Neural cell (in vitro differentiated cells): ENCODE data around the gene AKR1C3. TPM values are rescaled to one million over a fixed set of nuclear protein-coding genes. Genes with fewer than 3 reads are reported as not detected.

Experiments used
- H2AFZ ChIP-seq: fragments of 200-600, 300-800 bp; sonication (generic), shearing (Covaris generic); 2 replicates; pipeline ENCODE4 v1.6.0; 2014; ENCODE audit warnings: low read depth, mild to moderate bottlenecking, antibody characterized with exemption, low read length, moderate library complexity
- H3F3A ChIP-seq: fragments of 200-600 bp; shearing (Covaris generic); 2 replicates; pipeline ENCODE4 v1.6.1; 2016; ENCODE audit warnings: mild to moderate bottlenecking, moderate library complexity, mixed read lengths, antibody characterized with exemption, low read length; ENCODE audit not compliant: insufficient read depth, poor library complexity, severe bottlenecking
- H3K27ac ChIP-seq: fragments of 200-600, 300-800 bp; sonication (generic), shearing (Covaris generic); 2 replicates; pipeline ENCODE4 v1.5.1; 2014; ENCODE audit warnings: mild to moderate bottlenecking, low read length, moderate library complexity
- H3K27me3 ChIP-seq: fragments of 300-800, 200-600 bp; sonication (generic), shearing (Covaris generic); 2 replicates; pipeline ENCODE4 v1.6.0; 2014; ENCODE audit warnings: mild to moderate bottlenecking, low read depth, low read length, moderate library complexity; ENCODE audit not compliant: insufficient read depth
- H3K36me3 ChIP-seq: fragments of 300-800, 200-600 bp; sonication (generic), shearing (Covaris generic); 2 replicates; pipeline ENCODE4 v1.5.1; 2014; ENCODE audit warnings: mild to moderate bottlenecking, antibody characterized with exemption, low read length, moderate library complexity; ENCODE audit not compliant: insufficient read depth
- H3K4me2 ChIP-seq: fragments of 300-800, 200-600 bp; sonication (generic), shearing (Covaris generic); 2 replicates; pipeline ENCODE4 v1.6.0; 2014; ENCODE audit warnings: mild to moderate bottlenecking, low read length
- H3K4me3 ChIP-seq: fragments of 300-800, 200-600 bp; sonication (generic), shearing (Covaris generic); 2 replicates; pipeline ENCODE4 v1.5.1; 2014; ENCODE audit warnings: mild to moderate bottlenecking, low read length, moderate library complexity
- H3K79me2 ChIP-seq: fragments of 200-600 bp; shearing (Covaris generic); replicated peaks from 2 replicates; pipeline ENCODE4 v1.6.0; 2014; ENCODE audit warnings: mild to moderate bottlenecking, low read length, moderate library complexity; ENCODE audit not compliant: insufficient read depth
- H3K9ac ChIP-seq: fragments of 300-800, 200-600 bp; sonication (generic), shearing (Covaris generic); 2 replicates; pipeline ENCODE4 v1.6.1; 2016; ENCODE audit warnings: mild to moderate bottlenecking, low read length, mixed read lengths
- H3K9me2 ChIP-seq: fragments of 200-600 bp; shearing (Covaris generic); 2 replicates; pipeline ENCODE4 v1.6.1; 2016; ENCODE audit warnings: mild to moderate bottlenecking, low read length, mixed read lengths; ENCODE audit not compliant: insufficient read depth
- H3K9me3 ChIP-seq: fragments of 200-600, 300-800 bp; sonication (generic), shearing (Covaris generic); 2 replicates; pipeline ENCODE4 v1.6.1; 2016; ENCODE audit warnings: mild to moderate bottlenecking, mixed run types, low read length, moderate library complexity, mixed read lengths
- H4K20me1 ChIP-seq: fragments of 200-600 bp; shearing (Covaris generic); 2 replicates; pipeline ENCODE4 v1.6.1; 2016; ENCODE audit warnings: mild to moderate bottlenecking, mixed run types; ENCODE audit not compliant: insufficient read depth
- EP300 ChIP-seq: fragments of 450-650 bp; conservative IDR thresholded peaks from 2 replicates; pipeline ENCODE4 v1.6.1; 2014; ENCODE audit warnings: antibody characterized with exemption, mild to moderate bottlenecking, moderate library complexity; ENCODE audit not compliant: poor library complexity, severe bottlenecking
- EZH2 ChIP-seq: fragments of 200-600, 300-800 bp; shearing (Covaris generic), sonication (generic); IDR thresholded peaks from 2 replicates; pipeline ENCODE4 v1.6.1; 2014; ENCODE audit warnings: antibody characterized with exemption, low read length, borderline replicate concordance, mild to moderate bottlenecking; ENCODE audit not compliant: insufficient read depth, poor library complexity, severe bottlenecking
- MXI1 ChIP-seq: fragments of 450-650 bp; conservative IDR thresholded peaks from 2 replicates; pipeline ENCODE4 v1.6.1; 2014; ENCODE audit warnings: antibody characterized with exemption, mild to moderate bottlenecking; ENCODE audit not compliant: poor library complexity, severe bottlenecking
- POLR2AphosphoS5 ChIP-seq: IDR thresholded peaks from 2 replicates; pipeline ENCODE4 v1.6.1; 2012
- RAD21 ChIP-seq: fragments of 450-650 bp; conservative IDR thresholded peaks from 2 replicates; pipeline ENCODE4 v1.6.1; 2014; ENCODE audit warnings: antibody characterized with exemption, mild to moderate bottlenecking, moderate library complexity
- REST ChIP-seq: IDR thresholded peaks from 2 replicates; pipeline ENCODE4 v1.6.1; 2012; ENCODE audit warnings: borderline replicate concordance
- SMC3 ChIP-seq: fragments of 450-650 bp; conservative IDR thresholded peaks from 2 replicates; pipeline ENCODE4 v1.6.1; 2014; ENCODE audit warnings: antibody characterized with exemption, mild to moderate bottlenecking, moderate library complexity; ENCODE audit not compliant: poor library complexity
- TAF1 ChIP-seq: IDR thresholded peaks from 2 replicates; pipeline ENCODE4 v1.6.1; 2012; ENCODE audit warnings: low read depth
- polyA plus RNA-seq: library from polyadenylated mRNA; depleted of rRNA; stranded (reverse); fragments of >200 nt; gene quantifications from 2 replicates; pipeline ENCODE4 v1.2.3, GENCODE V29; 2014
- TF ChIP-seq, protein P1 (sequence below): fragments of 450-650 bp; IDR thresholded peaks from 2 replicates; pipeline ENCODE4 v1.5.1; 2014; ENCODE audit warnings: antibody characterized with exemption, mild to moderate bottlenecking, moderate library complexity; ENCODE audit not compliant: poor library complexity, severe bottlenecking

Gene AKR1C3
- polyA plus RNA-seq, 1 donor from 2014 or later = 2.7 TPM

- Histone ChIP-seq H3K27ac (no peak overlapping the region), H3K9me2 (no peaks in the 10 kb centered on the region), H3K36me3 (no peaks in the 10 kb centered on the region), H3K9ac (no peak overlapping the region), H3F3A (no peaks in the 10 kb centered on the region), H4K20me1 (no peaks in the 10 kb centered on the region), H2AFZ (no peak overlapping the region), H3K27me3 (no peaks in the 10 kb centered on the region), H3K9me3 (no peaks in the 10 kb centered on the region), H3K4me3 (no peak overlapping the region), H3K79me2 (no peaks in the 10 kb centered on the region), H3K4me2 (no peak overlapping the region)
- TF ChIP-seq, protein P1, sequence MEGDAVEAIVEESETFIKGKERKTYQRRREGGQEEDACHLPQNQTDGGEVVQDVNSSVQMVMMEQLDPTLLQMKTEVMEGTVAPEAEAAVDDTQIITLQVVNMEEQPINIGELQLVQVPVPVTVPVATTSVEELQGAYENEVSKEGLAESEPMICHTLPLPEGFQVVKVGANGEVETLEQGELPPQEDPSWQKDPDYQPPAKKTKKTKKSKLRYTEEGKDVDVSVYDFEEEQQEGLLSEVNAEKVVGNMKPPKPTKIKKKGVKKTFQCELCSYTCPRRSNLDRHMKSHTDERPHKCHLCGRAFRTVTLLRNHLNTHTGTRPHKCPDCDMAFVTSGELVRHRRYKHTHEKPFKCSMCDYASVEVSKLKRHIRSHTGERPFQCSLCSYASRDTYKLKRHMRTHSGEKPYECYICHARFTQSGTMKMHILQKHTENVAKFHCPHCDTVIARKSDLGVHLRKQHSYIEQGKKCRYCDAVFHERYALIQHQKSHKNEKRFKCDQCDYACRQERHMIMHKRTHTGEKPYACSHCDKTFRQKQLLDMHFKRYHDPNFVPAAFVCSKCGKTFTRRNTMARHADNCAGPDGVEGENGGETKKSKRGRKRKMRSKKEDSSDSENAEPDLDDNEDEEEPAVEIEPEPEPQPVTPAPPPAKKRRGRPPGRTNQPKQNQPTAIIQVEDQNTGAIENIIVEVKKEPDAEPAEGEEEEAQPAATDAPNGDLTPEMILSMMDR = no peak
- TF ChIP-seq EP300 = no peak
- TF ChIP-seq RAD21 = no peak
- TF ChIP-seq MXI1 = no peak
- no peak for TF ChIP-seq EZH2
- TF ChIP-seq TAF1 = no peak
- TF ChIP-seq REST = no peak
- TF ChIP-seq SMC3 = no peak
- TF ChIP-seq POLR2AphosphoS5 = no peak
These were observed 3.7 kb upstream of the AKR1C3 start for GRCh38 chr10:5090551-5090950.

DNA sequence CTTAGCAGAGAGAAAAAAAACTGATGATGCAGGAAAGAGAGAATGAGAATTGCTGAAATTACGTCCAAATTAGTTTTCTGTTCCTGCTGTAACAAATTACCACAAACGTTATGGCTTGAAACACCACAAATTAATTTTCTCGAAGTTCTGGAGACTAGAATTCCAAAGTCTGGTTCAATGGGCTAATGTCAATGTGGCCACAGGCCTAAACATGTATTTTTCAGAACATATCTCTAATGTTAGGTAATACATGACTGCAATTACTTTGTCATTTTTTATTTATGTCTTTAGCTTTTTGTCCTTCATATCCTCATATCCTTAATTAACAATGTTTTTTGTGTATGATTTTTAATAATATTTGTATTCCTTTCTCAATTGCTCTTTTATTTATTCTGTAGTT, 3.0 kb upstream of the AKR1C3 start:
- no peak overlapping the region for H3K27ac ChIP-seq
- no peak overlapping the region for H3K4me3 ChIP-seq
- no peaks in the 10 kb centered on the region for H3K9me2 ChIP-seq
- H3K9me3 ChIP-seq = no peaks in the 10 kb centered on the region
- H3K9ac ChIP-seq = no peak overlapping the region
- no peaks in the 10 kb centered on the region for H4K20me1 ChIP-seq
- H3K36me3 ChIP-seq = no peaks in the 10 kb centered on the region
- TF ChIP-seq POLR2AphosphoS5 = no peak
- no peak for TF ChIP-seq EZH2
- no peak for TF ChIP-seq MXI1
- TF ChIP-seq, protein P1 = no peak
- no peak for TF ChIP-seq RAD21
- TF ChIP-seq REST = no peak
- no peak for TF ChIP-seq TAF1
- no peak for TF ChIP-seq SMC3
- no peak for TF ChIP-seq EP300
- H3K27me3 ChIP-seq = no peaks in the 10 kb centered on the region
- no peaks in the 10 kb centered on the region for H3K79me2 ChIP-seq
- no peaks in the 10 kb centered on the region for H3F3A ChIP-seq
- no peak overlapping the region for H2AFZ ChIP-seq
- no peak overlapping the region for H3K4me2 ChIP-seq
